Stimulated activated CD8-positive, alpha-beta memory T cell treated with anti-CD3 and anti-CD28 coated beads, Interleukin-4, amount 100 ng/mL, for 4 hours (primary cell): ENCODE data around the gene GFRA1.

Source experiments
- DNase-seq, 2 donors: peaks; one replicate each; pipeline ENCODE4 v3.0.0-alpha.2; 2020; ENCODE audit warnings: low read depth in 2 of 2, low spot score in 1 of 2

GFRA1 gene

GRCh38 chr10:116272440-116273283 lies at the start of gene GFRA1:
TSS of gene GFRA1 (minus strand) at chr10:116273206. CDS start at chr10:116272029, 1,177 bp downstream.
- DNase-seq, result no peak

GRCh38 chr10:116316503-116316902 lies 43.5 kb upstream of the GFRA1 start:
- DNase-seq, result no peak

- DNase-seq, result no peak
Observed at GRCh38 chr10:116312548-116312947, 39.5 kb upstream of the GFRA1 start.

- DNase-seq, result no peak
Observed at GRCh38 chr10:116311706-116312490, 38.9 kb upstream of the GFRA1 start.

- no peak for DNase-seq
Observed at GRCh38 chr10:116311016-116311415, 38.0 kb upstream of the GFRA1 start.

- no peak for DNase-seq
Observed at GRCh38 chr10:116307455-116307854, 34.4 kb upstream of the GFRA1 start.

GRCh38 chr10:116306847-116307246 lies 33.8 kb upstream of the GFRA1 start:
- no peak for DNase-seq

- DNase-seq, result no peak
Observed at GRCh38 chr10:116304923-116305322, 31.9 kb upstream of the GFRA1 start.

- no peak for DNase-seq
Observed at GRCh38 chr10:116300542-116300941, 27.5 kb upstream of the GFRA1 start.

- no peak for DNase-seq
Observed at GRCh38 chr10:116298586-116298985, 25.6 kb upstream of the GFRA1 start.

GRCh38 chr10:116296291-116296721 lies 23.3 kb upstream of the GFRA1 start:
- DNase-seq, result no peak

GRCh38 chr10:116292493-116292892 lies 19.5 kb upstream of the GFRA1 start:
- no peak for DNase-seq

GRCh38 chr10:116289652-116290051 lies 16.6 kb upstream of the GFRA1 start:
- no peak for DNase-seq

GRCh38 chr10:116287906-116288501 lies 15.0 kb upstream of the GFRA1 start:
- no peak for DNase-seq

- DNase-seq, result no peak
Observed at GRCh38 chr10:116286626-116287200, 13.7 kb upstream of the GFRA1 start.

- no peak for DNase-seq
Observed at GRCh38 chr10:116281775-116282174, 8.8 kb upstream of the GFRA1 start.

- no peak for DNase-seq
Observed at GRCh38 chr10:116278846-116279245, 5.8 kb upstream of the GFRA1 start.

GRCh38 chr10:116276981-116277380 lies 4.0 kb upstream of the GFRA1 start:
- DNase-seq, result no peak

- no peak for DNase-seq
Observed at GRCh38 chr10:116274064-116274904, 1.3 kb upstream of the GFRA1 start.

- DNase-seq, result no peak
Observed at GRCh38 chr10:116271593-116272439, 1.2 kb downstream of the GFRA1 start.
